NCI-H69 (cell line): ENCODE measurements around the gene STK17A.

ENCODE experiments used
- DNase-seq: peaks from one replicate; lab custom pipeline; 2025; lab: John Stamatoyannopoulos, UW

The STK17A gene

DNA sequence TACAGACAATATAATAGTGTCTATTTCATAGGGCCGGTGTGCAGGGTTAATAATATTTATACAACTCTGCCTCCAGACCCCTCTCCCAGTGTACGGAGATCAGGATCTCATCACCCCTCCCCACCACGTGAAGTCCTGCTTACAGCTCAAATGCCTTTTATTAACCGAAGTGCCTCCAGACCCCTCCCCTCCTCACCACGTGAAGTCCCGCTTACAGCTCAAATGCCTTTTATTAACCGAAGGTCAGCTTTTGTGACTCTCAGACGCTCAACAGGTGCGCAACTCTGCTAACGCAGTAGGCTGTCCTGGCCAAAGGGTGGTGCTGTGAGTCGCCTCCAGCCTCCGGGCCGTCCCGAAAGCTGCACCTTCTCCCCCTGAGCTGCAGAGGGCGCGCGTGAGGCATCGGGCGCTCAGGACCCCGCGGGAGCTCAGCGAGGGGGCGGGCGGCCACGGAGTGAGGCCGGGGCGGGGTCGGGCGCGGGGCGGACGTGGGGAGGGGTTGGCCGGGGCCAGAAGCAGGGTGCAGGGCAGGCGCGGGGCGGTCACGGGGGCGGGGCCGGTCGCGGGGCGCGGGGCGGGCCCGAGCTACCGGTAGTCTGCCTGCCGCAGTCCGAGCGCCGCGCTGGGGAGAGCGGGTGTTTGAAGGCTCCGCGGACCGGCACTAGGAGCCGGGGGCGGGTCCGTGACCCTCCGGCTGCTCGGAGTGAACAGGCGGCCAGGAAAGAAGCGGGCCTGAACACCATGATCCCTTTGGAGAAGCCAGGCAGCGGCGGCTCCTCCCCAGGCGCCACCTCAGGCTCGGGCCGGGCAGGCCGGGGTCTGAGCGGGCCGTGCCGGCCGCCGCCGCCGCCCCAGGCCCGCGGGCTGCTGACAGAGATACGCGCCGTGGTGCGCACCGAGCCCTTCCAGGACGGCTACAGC is at the start of gene STK17A:
Gene STK17A, plus strand, starts transcription at position 606 of the 921 bp plus-strand sequence. Its CDS starts 136 bp downstream, at position 742.
- peak; percentile 95 for DNase-seq

DNA sequence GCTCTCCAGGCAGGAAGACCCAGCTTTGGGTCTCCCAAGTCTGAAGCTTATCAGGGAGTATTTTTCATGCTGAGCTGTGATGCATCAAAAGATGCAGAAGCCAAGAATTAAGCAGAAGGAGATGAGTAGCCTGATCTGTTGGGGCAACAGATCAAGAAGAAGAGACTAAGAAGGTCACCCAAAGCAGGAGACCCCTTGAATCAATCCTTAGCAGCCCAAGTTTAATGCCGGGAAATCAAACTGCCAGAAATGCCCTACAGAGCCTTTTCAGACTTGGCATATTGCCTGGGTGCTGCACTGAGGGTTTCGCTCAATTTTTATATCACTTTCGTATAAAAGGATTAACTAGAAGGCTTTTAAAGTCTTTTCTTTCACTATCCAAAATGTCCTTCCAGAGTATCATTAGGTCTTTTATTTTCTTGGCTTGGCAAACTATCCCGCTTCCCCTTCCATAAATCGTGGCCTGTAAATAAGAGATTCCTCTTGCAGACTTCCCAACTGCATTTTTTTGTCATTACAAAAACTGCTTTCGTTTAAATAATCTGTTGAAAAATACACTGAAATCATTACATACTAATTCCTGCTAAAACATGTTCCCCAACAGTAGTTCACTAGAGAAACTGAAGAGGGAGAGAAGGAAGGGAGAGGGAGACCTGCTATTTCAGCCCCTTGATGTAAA is 49.0 kb upstream of the STK17A start:
- DNase-seq = no peak

DNA sequence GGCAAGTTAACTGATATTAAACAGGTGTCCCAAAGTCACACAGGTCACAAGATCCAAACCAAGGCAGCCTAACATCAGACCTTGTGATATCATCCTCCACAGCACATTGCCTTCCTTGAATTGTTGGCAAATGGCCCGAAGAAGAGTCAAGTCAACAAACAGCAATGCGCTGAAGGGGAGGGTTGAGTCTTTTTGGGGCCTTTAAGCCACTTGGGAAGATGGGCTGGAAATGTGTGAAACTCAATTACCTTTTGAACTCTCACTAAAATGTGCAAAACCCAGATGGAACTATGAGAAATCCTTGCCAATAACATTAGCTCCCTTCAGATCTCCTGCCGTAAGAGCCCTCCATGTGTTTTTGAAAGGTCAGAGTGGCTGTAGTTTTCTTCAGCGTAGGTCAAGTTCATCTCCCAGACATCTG is 47.9 kb upstream of the STK17A start:
- no peak for DNase-seq

DNA sequence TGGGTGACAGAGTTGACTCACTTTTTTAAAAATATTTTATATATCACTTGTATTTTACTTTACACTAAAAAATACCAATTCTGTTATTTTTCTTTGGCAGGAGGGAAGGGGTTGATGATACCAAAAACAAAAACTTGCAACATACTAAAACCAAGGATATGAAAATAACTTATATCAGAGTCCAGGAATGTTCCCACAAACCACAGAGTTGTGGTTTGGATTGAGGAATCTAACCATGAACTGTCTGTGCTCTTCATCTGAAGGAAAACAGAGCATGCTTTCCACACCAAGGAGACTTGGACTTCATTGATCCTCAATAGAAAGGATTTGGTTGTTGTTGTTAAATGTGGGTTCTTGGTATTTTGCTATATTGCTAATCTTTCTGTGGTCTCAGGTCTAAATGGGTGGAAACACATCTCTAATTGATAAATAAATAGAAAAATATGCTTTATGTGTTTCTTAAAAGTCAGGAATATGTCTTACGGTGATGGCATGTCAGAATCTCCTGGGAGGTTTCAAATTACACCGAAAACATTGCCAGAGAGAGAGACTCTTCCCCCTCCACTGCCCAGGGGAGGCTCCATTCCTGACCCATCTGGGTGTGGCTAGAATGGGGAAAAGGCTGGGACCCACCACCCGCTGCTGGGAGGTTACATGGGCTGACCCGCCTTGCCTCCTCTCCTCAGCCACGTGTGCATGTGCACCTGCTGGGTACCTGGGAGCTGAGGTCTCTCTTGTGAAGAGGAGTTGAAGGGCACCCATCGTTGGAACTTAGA is 46.9 kb upstream of the STK17A start:
- DNase-seq = peak; percentile 13

DNA sequence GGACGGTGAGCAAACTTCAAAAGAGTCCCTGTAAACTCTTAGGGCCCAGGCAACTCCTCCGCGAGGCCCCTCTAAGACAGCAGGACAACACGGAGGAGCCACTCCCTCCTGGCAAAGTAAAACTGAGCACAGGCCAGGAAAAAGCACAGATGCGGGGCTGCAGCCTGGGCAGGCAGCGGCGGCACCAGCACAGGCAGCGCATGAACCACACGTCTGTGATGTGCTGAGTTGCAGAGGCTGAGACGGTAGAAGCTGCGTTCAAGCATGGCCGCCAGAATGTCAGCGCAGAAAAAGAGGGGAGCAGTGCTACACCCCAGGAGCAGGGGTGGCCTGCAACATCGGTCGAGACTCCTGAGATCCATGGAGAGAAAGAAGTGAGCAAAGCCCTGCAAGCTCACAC is 46.1 kb upstream of the STK17A start:
- DNase-seq = no peak

DNA sequence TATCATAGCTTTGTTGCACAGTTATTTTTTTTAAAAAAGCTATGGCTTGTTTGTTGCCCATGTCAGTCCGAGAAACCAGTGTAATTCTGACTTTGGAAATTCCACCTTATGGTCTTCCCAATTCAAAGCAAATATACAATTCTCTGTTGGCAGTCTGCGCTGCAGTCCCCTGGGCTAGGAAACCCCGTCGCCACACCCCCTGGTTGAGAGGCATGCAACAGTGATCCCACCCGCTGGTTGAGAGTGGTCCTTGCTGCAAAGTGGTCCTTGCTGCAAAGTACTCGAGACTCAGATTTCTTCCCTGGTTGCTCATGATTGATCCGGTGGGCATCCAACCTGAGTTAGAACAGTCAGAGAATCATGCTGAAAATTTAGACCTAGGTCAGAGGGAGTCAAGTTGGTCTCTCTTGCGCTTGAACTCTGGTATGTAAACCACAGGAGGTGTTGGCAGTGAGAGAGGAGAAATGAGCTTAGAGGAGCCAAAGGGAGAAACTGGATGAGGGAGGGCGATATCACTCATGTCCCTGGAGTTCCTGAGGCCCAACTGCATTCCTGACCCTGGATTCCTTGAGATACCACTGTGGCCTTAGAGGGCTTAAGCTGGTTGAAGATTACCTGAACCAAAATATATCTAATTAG is 45.0 kb upstream of the STK17A start:
- no peak for DNase-seq

DNA sequence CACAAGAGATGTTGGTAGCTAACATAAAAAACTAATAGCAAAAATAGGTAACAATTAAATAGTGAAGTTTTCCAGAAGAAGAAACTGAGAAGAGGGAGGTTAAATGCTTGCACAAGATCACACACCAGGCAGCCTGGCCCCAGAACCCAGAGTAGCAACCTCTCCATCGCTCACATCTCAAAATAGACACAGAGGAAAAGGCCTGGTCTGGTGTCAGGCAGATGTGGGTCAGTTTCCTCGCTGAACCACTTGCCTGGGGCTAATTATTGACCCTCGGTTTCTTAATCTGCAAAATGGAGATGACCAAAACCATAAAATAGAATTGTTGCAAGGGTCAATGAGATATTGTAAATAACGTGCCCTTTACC is 44.5 kb upstream of the STK17A start:
- no peak for DNase-seq

DNA sequence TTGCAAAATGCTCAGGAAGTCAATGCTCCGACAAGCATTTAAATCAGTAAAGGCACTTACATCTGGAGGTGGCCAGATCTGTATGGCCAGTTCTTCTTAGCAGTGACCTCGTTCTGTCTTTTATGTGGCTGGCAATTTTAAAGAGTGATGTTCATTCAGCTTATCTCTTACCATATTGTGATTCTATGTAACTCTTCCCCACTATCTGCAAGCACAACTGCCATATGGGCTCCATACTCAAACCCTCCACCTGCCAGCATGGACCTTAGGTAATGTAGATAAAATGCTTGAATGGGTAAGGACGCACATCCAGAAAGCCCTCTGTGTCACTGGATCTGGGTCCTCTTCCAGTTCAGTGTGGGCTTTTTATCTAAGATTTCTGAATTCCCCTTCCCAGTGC is 42.4 kb upstream of the STK17A start:
- DNase-seq = no peak

DNA sequence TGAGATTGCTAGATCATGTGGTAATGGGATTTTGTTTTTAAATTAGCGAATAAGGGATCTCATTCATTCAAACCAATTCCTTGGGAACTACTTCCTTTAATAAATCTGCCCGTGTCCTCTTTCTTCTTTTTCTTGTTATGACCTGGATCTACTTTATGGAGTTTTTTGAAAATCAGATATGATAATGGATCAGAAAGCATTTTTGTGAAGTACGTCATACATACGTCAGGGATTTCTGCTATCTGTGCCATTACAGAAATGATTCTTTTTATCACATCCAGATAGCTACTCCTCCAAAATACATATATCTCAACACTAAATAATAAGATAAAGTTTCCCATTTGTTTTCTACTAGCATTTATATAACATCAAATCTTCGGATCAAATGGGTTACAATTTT is 40.2 kb upstream of the STK17A start:
- no peak for DNase-seq

DNA sequence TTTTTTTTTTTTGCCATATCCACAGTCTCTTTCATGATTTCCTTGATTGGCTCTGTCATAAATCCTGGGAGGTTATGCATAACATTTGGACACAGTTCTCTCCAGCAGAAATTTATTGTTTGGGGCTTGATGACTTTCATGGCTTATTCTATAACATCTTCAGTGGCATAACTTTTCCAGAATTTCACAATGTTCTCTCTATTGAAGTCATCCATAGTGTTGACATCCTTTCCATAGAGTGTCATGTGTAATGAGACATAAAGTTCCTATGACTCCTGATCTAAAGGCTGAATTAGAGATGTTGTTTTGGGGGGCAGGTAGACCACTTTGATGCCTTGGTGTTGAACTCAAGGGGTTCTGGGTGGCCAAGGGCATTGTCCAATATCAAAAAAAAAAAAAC is 36.7 kb upstream of the STK17A start:
- no peak for DNase-seq

DNA sequence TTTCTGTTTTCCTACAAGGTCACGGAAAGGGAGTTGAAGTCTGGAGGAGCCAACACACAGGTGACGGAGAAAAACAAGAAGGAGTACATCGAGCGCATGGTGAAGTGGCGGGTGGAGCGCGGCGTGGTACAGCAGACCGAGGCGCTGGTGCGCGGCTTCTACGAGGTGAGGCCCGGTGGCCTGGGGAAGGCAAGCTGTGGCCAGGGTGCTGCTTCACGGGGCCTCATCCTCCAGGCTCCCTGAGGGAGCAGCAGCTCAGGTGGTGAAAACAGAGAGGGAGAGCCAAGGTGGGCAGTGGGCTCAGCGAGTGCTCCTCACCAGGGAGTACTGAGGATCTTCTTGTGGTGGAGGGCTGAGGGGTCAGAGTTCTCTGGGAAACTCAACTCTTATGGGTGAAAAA is 32.5 kb upstream of the STK17A start:
- DNase-seq = no peak

DNA sequence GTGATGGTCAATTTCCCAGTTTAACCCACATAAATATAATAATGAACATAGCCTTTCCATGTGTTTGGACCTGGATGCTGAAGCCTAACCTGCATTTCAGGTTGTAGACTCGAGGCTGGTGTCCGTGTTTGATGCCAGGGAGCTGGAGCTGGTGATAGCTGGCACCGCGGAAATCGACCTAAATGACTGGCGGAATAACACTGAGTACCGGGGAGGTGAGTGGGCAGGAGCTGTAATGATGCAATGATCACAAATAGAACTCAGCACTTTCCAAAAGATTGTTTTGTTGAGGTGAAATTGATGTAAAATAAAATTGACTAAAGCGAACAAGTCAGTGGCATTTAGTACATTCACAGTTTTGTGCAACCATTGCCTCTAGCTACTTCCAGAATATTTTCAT is 30.8 kb upstream of the STK17A start:
- no peak for DNase-seq

DNA sequence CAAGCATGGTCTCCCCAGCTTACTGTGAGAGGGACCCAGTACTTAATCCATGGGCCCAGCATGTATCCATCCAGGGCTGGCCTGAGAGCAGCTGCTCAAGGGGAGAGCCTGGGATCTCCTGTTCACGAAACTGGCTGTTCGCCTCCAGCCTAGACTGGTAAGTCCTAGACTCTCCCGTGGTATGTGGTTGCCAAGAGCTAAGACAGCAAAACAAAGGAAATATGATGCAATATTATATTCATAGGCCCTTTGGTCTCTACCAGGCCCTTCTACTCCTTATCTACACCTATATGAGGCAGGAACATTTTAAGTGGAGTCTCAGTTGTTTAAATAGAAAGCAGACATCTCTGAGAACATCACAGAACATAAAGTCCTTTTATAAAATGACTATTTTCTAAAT is 28.9 kb upstream of the STK17A start:
- no peak for DNase-seq

DNA sequence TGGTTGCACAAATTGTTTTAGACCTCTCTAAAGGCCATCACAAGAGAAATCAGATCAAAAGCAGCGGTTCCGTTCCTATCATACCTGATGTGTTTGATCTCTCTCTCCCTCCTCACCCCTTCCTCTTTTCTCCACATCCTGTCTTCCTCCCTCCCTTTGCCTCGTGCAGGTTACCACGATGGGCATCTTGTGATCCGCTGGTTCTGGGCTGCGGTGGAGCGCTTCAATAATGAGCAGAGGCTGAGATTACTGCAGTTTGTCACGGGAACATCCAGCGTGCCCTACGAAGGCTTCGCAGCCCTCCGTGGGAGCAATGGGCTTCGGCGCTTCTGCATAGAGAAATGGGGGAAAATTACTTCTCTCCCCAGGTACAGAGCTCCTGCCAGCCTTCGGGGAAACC is 28.5 kb upstream of the STK17A start:
- DNase-seq = no peak

DNA sequence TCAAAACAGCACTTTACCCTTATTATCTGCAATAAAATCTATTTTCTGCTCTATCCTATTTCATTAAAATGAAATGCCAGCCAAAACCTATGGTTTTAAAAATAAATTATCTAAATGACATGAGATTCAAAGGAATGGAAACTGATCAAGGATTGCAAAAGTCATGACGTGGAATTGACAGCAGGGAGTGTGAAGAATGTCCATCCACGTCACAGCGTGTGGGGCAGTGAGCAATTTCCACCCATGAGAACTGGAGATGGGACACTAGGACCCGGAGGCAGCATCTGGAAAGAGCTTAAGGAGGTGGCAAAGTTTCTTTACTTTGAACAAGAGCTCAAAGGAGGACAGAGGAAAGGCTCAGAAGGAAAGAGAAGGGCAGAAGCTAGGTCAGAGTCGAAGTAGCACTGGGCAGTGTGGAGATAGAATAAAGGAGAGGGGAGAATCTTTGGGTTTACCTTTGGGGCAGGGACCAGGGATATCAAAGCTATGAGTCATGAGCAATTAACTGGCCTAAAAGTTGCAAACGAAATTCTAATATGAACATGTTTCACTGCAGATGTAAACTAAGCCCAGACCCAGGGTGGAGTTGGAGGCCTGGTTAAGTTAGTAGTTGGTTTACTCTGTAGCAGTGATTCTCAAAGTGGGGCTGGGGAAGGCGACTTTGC is 24.9 kb upstream of the STK17A start:
- no peak for DNase-seq

DNA sequence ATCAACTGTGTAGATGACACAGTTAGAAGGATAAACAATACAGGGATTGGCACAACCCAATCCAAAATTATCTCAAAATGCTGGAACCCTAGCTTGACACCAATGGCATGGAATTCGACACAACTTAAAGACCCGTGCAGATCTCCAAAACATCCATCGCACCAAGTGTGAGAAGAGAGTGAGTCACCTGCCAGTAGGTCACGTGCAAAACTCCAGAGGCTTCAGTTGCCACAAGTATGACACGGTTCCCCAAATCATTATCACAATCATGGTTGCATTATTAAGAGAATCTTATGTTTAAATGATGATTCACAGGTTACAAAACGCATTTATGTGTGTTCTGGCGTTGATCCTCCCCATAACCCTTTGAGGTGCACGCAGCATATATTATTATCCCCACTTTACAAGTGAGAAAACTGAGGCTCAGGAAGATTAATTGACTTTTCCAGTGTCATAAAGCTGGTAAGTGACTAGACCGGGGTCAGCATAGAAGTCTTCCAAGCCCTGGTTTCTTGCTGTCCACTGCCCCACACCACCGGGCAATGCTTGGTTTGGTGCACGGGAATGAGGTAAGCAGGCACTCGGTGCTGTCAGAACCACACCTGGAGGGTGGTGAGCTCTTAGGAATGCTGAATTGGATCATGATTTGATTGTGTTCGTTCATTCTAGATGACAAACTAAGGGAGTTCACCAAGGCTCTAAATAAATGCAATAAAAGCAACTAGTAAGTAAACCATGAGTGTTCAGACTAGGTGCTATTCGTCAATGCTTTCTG is 23.6 kb upstream of the STK17A start:
- no peak for DNase-seq

DNA sequence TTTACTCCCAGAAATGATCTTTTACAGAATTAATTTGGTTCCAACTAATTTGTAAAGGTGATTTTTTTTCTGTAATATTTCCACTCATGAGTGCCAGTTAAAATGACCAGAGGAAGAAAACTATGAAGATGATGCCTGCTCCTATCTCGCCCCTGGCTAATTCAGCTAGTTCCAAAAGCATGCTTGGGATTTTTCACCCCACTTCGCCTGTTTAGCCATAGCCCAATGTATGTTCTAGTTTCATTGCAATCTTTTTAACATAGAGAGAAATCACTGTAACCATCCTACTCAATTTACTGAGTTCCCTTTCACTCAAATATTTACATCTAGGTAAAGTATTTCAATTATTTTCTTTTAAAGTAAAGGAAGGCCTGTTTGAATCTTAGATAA is 23.0 kb upstream of the STK17A start:
- no peak for DNase-seq

DNA sequence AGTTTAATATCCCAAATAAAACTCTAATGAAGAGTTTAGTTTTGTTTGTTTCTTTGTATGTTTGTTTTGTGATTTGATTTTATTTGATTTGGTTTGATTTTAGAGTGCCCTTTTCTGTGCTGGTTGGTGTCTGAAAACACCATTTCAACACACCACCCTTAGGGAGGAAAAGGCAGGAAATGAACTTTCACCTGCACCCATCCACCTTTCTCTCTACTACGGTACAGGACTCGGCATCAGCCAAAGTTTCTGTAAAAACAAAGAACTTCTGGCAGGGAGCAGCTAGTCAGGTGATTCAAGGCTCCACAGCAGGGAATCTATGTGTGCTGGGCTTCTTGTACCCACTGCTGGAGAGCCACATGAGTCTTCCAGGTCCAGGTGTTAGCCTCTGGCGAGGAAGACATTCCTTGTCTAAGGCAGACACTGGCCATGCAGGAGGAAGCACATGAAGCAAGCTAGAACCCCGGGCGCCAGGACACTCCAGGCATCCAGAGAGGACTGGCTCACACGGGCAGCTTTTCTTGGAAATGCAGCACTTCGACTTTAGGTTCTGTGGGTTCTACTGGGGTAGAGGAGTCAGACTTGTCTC is 22.1 kb upstream of the STK17A start:
- no peak for DNase-seq

DNA sequence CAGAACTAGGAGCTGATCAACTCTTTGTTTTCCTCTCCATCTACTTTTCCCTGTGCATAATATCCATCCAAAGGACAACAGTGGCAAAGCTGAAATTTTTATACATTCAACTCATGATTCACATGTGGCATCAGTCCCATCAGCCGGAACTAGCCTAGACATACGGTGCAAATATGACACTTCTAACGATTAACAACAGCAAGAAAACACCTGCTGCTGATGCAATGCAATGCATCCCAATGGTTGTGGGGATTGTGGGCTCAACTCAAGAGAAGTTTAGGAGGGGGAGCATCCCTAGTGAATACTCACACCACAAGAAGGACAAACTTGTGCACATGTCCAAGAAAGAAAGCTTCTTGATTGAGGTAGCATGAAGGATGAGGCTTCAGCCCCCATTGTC is 20.5 kb upstream of the STK17A start:
- DNase-seq = no peak

DNA sequence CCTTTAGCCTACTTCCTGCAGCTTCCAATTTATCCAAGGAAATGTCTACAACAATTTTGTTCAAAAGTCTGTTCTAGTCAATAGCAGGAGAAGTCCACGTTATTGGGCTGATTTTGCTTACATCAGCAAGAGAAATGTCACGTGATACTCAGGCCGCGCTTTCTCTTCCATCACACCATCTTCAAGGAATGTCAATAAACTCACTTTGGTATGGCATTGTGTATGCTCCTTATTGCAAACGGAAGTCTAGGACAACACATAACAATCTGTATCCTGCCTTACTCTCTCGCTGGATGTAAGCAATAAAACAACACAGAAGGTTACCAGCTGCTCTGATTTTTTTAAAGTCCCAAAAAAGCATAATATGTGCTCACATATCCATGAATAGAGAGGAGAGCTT is 17.1 kb upstream of the STK17A start:
- peak; percentile 11 for DNase-seq

DNA sequence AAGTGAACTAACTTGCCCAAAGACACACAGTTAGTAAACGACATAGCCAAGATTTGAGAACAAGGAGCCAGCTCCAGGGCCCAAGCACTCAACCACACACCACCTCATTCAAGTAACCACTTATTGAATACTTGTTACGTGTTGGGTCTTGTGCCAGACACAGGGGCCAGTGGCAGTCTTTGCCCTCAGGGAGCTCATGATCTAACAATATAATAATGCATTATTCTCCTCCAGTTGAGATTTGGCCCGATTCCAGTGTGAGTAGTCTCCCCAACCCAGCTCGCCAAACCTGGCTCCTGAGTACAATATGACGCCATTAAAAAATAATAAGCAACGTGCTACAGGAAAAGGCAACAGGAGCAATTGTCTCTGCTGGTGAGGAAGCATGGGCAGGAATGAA is 14.4 kb upstream of the STK17A start:
- peak; percentile 82 for DNase-seq
